ENCODE results near the gene GOLGB1. TPM values are rescaled to one million over a fixed set of nuclear protein-coding genes. Genes with fewer than 3 reads are reported as not detected.
"Not testable (repeated sequence)": the region's sequence is repeated elsewhere in the genome, so short reads cannot be mapped to it uniquely, and the experiment has no call there.

Gene GOLGB1
- total RNA-seq, 1 experiment from 2014 or later, result 5.0 TPM

DNA sequence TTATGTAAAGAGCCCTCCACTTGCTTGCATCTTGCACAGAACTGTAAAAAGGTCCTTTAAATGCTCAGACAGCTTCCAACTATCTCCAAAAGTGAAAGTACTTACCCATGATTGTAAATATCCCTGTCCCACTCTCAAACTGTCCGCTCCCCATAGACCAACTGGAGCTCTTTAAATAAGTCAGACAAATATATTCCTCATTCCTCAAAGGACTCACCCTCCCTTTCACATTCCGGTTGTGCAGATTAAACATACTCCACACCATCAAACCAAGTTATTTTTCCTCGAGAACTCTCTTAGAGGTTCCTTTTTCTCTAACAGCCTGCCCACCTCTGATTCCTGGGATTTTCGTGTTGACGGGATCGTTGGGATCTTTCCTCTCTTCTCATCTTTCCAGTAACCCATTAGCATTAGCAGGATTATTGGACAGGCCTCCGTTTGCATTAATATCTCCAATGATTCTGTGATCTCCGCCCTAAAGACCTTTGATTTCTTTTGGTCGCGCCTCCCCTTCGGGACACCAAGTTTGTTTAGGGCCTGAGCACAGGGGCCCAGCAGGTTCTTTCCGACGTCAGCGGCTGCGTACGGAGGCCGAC lies 763 bp downstream of the GOLGB1 start:
- in situ Hi-C loops (cut with HindIII; ENCODE audit: low pct_unique_long_range_greater_than_20kb, low sequenced_read_pairs), result no loop called here
- no peak for DNase-seq (ENCODE audit: low read depth)

DNA sequence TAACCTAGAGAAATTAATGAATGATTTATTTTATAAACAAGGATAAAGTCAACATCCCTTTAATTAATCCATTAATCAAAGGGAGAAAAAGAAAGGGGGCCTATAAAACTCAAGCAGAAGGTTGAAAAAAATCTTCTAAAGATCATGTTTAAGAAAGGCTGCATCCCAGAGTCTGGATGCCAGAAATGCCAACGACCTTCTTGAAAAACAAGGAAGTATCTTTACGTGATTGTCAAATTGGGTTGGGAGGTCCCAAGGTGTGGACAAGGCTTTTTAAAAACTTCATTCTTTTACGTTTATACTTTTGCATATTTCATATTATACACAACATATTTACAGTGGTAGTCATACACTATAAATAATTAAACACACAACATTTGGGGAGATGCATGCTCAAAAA lies 1.6 kb downstream of the GOLGB1 start:
- DNase-seq (ENCODE audit: low read depth), result no peak
- in situ Hi-C loops (cut with HindIII; ENCODE audit: low pct_unique_long_range_greater_than_20kb, low sequenced_read_pairs), result no loop called here

DNA sequence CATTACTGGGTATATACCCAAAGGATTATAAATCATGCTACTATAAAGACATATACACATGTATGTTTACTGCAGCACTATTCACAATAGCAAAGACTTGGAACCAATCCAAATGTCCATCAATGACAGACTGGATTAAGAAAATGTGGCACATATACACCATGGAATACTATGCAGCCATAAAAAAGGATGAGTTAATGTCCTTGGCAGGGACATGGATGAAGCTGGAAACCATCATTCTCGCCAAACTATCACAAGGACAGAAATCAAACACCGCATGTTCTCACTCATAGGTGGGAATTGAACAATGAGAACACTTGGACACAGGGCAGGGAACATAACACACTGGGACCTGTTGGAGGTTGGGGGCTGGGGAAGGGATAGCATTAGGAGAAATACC lies 6.4 kb downstream of the GOLGB1 start:
- not testable (repeated sequence) for DNase-seq (ENCODE audit: low read depth)

DNA sequence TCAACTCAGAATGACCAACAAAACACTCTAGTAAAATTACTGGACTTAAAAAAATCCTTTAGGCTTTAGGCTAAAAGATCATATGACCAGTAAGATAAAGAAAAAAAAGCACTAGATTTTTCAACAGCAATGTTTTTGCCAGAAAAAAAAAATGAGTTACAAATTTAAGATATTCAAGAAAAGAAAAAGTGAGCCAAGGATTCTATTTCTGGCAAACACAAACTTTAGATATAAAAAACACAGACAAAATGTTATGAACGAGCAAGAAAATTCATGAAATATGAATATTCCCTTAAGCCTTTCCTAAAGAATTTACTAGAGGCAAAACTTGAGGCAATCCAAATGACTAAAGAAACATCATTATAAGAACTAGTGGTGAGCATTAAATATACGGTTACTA lies 8.6 kb downstream of the GOLGB1 start:
- in situ Hi-C loops (cut with HindIII; ENCODE audit: low pct_unique_long_range_greater_than_20kb, low sequenced_read_pairs), result no loop called here
- DNase-seq (ENCODE audit: low read depth), result no peak

More for the DNA sequence above, 6.4 kb downstream of the GOLGB1 start:
- in situ Hi-C loops (cut with HindIII; ENCODE audit: low pct_unique_long_range_greater_than_20kb, low sequenced_read_pairs), result not testable (repeated sequence)

DNA sequence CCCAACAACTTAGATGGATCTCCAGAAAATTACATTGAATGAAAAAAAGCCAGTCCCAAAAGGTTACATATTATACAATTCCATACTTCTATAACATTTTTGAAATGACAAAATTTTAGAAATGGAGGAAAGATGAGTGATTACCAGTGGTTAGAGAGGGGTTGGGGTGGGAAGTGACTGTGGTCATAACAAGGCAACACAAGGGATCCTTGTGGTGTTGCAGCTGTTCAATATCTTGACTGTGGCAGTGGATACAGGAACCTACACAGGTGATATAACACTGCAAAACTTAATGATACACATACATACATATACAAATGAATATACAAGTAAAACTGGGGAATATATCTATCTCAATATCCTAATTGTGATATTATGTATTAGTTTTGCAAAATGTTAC lies 9.6 kb downstream of the GOLGB1 start:
- no peak for DNase-seq (ENCODE audit: low read depth)
- in situ Hi-C loops (cut with HindIII; ENCODE audit: low pct_unique_long_range_greater_than_20kb, low sequenced_read_pairs), result no loop called here

DNA sequence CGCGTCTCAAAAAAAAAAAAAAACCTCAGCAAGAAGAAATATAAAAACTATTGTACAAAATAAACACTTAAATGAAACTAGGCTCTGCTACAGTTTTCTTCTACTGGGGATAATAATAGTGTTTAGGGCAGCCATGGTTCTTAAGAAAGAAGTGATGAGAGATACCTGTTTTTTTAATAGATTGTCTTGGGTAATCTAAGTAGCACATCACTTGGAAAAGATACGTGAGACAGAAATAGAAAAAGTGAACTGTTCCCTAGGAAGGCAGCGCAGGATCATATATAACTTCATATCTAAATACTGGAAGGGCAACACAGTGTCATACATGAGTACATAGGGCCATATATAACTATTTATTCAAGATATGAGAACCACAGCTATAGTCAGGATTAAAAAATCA lies 11.9 kb downstream of the GOLGB1 start:
- in situ Hi-C loops (cut with HindIII; ENCODE audit: low pct_unique_long_range_greater_than_20kb, low sequenced_read_pairs), result no loop called here

DNA sequence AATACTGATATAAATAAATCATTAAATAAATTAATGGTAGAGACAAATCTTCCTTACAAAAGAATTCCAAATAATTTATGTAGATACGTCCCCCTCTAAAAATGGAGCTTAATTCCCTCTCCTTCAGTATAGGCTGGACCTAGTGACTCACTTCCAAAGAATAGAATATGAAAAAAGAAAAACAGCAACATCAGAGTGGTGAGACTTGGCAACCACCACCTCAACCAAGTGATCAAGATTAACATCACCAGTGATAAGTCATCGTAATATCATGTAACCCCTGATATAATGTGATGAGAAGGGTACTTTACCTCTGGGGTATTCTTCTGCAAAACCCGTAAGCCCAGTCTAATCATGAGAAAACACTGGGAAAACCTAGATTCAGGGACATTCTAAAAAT lies 13.4 kb downstream of the GOLGB1 start:
- no peak for DNase-seq (ENCODE audit: low read depth)
- in situ Hi-C loops (cut with HindIII; ENCODE audit: low pct_unique_long_range_greater_than_20kb, low sequenced_read_pairs), result no loop called here

More for the DNA sequence above, 11.9 kb downstream of the GOLGB1 start:
- DNase-seq (ENCODE audit: low read depth), result no peak

DNA sequence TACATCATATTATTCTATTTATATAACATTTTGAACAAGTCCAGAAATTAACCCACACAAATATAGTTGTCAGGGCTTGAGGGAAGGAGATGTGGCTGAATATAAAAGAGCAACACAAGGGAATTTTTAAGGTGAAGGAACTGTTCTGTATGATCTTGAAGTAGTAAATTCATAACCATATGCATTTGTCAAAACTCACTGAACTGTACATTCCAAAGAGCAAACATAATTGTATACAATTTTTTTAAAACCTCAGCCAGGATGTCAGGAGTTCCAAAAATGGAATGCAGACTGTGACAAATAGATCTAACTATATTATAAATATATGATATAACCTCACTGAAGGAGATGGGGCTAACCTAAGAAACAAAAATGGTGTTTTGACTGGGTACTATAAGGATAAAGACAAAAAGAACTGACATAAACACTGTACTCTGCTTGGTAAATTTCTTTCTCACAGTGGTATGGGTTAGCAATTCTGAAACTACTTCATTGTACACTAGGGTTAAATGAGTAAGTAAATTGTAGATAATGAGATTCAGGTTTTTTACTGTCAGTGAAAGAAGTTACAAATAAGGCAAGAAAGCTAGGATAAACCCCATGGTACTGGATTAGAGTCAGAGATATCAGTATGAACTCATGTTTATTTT lies 14.4 kb downstream of the GOLGB1 start:
- no peak for DNase-seq (ENCODE audit: low read depth)
- in situ Hi-C loops (cut with HindIII; ENCODE audit: low pct_unique_long_range_greater_than_20kb, low sequenced_read_pairs), result no loop called here

DNA sequence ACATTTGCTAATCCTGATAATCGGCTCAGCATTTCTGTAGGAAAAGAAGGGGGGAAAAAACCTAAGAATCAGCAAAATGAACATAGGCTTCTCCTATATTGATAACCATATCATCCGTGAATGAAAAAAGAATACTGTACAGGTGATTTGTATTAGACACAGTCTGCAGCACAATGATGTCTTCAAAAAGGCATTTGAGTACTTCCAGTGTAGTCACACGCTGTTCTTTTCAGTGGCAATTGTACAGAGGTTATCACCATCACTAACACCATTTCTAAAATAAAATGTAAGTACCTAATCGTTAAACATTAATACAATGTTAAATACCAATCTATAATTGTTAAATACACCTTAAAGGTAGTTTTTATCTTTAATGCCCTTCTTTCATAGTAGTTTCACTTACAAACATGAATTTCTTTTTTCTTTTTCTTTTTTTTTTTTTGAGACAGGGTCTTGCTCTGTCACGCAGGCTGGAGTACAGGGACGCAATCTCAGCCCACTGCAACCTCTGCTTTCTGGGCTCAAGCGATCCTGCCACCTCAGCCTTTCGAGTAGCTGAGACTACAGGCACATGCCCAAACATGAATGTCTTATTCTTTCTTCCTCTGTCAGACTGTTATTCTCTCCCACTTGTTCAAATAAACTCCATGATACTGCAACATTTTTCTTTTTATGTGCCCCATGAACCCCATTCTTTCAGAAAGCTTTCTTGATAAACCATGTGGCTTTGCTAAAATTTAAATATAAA lies 18.4 kb downstream of the GOLGB1 start:
- DNase-seq (ENCODE audit: low read depth), result no peak

DNA sequence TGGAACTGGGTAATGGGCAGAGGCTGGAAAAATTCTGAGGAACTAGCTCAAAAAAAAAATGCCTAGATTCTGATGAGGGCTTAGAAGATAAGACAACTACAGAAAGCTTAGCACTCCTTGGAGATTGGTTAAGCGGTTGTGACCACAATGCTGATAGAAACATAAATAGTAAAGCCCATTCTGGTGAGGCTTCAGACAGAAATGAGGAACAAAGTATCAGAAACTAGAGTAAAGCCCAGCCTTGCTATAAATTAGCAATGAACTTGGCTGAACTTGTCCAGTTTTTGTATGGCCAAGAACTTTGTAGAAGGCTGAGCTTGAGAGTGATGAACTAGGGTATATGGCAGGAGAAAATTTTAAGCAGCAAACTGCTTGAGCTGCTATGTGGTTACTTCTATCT lies 25.4 kb downstream of the GOLGB1 start:
- in situ Hi-C loops (cut with HindIII; ENCODE audit: low pct_unique_long_range_greater_than_20kb, low sequenced_read_pairs), result no loop called here
- no peak for DNase-seq (ENCODE audit: low read depth)

More for the DNA sequence above, 18.4 kb downstream of the GOLGB1 start:
- in situ Hi-C loops (cut with HindIII; ENCODE audit: low pct_unique_long_range_greater_than_20kb, low sequenced_read_pairs), result no loop called here

DNA sequence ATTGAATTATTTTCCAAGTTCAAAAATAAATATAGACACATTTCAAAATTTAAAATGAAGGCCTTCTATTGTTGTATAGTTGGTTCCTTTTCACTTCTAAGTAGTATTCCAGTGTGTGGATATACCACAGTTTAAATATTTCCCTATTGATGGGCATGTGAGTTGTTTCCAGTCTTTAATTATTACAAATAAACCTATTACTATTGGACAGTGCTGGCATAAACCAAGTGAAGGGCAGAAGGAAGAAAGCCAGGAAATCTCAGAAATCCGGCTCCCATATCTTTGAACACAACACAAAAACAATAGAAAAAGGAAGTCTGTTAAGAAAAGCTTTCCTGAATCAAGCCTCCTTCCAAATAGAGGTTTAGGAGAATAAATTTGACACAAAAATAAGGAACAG lies 26.1 kb downstream of the GOLGB1 start:
- DNase-seq (ENCODE audit: low read depth), result no peak
- in situ Hi-C loops (cut with HindIII; ENCODE audit: low pct_unique_long_range_greater_than_20kb, low sequenced_read_pairs), result no loop called here

DNA sequence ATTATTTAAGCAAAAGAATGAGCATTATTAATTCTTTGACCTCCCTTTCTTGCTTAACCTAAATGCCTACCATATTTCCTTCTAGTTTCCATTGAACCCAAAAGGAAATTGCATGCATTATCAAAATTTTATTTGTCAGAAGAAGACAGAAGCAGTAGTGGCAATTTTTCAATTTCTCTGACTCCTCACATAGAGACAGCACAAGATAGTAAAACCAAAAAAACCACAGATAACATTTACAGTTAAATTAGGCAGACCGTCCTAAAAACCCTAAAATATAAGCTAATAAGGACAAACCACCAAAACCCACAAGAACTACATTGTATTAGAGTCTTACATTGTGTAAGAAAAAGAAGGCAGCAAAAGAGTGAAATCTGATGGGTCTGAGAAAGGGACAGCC lies 27.1 kb downstream of the GOLGB1 start:
- in situ Hi-C loops (cut with HindIII; ENCODE audit: low pct_unique_long_range_greater_than_20kb, low sequenced_read_pairs), result no loop called here
- no peak for DNase-seq (ENCODE audit: low read depth)

DNA sequence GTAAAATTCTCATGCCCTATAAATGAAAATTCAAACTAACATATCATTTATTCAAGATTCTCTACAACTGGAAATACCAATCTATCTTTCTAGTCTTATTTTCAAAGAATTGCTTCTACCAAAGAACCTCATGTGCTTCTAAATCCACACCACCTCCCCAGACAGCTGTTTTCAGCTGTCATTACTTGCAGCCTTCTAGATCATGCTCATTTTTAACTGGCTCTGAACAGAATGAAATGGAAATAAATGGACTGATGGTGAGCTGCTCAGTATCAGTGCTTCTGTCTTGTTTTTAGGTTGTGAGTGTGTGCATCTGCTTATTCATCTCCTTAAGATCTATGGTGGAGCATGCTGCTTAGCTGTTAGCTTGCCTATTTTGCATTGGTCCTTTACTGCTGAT lies 29.4 kb downstream of the GOLGB1 start:
- DNase-seq (ENCODE audit: low read depth), result no peak
- in situ Hi-C loops (cut with HindIII; ENCODE audit: low pct_unique_long_range_greater_than_20kb, low sequenced_read_pairs), result no loop called here

DNA sequence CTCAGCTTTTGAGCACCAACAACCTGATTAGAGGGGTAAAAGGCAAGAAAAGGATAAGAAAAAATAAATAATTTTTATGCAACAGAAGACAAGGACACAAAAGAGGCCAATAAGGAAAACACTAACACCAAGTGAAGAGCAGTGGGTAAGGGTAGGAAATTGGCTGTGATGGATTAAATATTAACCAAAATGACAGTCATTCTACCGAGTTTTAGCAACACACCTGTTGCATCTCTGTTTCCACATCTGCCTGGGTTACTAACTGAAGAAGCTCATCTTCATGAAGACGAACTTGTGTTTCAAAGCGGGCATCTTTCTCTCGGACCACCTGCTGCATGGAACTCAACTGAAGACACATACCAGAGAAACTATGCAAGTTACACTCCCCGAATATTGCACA lies 30.1 kb downstream of the GOLGB1 start:
- DNase-seq (ENCODE audit: low read depth), result no peak
- in situ Hi-C loops (cut with HindIII; ENCODE audit: low pct_unique_long_range_greater_than_20kb, low sequenced_read_pairs), result no loop called here

DNA sequence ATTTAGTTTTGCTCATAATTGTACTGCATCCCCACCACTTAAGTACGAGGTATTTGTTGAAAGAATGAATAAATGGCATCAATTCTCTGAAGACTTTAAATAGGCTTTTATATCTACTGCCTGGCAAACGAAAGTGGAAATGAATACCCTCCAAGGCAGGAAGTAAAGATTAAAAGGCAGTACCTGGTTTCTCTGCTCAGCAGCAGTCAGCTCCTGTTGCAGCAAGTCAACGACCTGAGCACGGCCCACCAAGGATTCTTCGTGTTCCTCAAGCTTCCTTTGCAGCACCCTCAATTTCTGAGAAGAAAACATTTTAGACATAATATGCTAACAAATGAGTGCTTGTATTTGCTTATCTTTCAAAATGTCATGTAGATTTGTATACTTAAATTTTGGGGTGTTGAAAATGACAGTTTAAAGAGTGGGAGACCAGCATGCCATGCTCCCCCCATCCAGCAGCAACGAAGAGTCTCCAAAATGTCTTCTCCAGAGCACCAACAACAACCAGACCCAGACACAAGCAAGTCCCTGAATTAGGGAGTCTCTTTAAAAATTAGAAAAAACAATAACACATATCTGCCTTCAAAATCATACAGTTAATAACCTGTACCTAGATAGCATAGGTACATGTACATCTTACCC lies 31.2 kb downstream of the GOLGB1 start:
- DNase-seq (ENCODE audit: low read depth), result no peak
- in situ Hi-C loops (cut with HindIII; ENCODE audit: low pct_unique_long_range_greater_than_20kb, low sequenced_read_pairs), result no loop called here

DNA sequence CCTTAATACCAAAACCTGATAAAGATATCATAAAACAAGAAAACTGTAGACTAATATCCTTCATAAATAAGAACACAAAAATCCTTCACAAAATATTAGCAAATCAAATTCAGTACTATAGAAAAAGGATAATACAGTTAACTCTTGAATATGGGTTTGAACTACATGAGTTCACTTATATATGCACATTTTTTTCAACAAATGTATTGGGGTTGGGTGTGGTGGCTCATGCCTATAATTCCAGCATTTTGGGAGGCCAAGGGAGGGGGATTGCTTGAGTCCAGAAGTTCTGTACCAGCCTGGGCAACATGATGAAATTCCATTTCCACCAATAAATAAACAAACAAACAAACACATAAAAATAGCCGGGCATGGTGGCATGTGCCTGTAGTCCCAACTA lies 39.2 kb downstream of the GOLGB1 start:
- in situ Hi-C loops (cut with HindIII; ENCODE audit: low pct_unique_long_range_greater_than_20kb, low sequenced_read_pairs), result no loop called here
- DNase-seq (ENCODE audit: low read depth), result no peak

DNA sequence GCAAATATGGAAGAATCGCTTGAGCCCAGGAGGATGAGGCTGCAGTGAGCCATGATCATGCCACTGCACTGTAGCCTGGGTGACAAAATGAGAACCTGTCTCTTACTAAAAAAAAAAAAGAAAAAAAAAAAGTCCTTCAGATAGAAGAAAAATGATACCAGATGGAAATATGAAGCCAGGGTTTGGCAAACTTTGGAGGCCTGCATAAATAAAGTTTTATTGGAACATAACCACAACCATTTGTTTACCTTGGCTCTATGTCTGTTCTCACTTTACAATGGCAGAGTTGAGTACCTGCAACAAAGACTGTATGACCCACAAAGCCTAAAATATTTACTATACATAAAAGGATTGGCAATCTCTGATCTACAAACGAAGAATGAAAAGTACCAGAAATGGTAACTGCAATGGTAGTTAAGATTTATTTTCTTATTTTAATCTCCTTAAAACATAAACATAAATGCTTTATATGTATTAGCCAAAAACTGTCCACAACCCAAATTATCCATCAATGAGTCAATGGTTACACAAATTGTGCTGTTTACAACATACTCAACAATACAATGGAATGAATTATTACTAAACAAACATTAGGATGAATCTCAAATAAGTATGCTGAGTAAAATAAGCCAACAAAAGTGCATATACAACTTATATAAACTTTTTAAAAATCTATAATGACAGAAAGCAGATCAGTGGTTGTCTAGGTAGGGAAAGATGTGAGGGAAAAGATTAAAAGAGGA lies 41.8 kb downstream of the GOLGB1 start:
- in situ Hi-C loops (cut with HindIII; ENCODE audit: low pct_unique_long_range_greater_than_20kb, low sequenced_read_pairs), result no loop called here
- DNase-seq (ENCODE audit: low read depth), result no peak

DNA sequence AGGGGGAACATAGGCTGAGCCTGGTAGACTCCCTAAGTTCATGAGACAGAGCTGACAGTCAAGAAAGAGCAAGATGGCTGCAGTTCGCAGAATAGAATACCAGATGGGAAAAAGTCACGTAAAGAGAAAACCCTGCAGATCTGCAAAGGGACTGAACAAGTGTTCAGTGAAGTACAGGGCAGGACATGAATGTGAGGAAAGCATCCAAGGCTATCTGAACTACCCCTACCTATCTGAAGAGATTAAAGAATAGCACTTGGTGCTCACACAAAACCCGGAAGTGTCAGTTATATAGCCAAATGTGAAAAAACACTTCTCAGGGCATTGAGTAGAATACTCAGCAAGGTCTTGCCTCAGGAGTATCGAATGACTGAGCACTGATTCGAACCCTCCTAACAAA lies 44.0 kb downstream of the GOLGB1 start:
- no peak for DNase-seq (ENCODE audit: low read depth)
- in situ Hi-C loops (cut with HindIII; ENCODE audit: low pct_unique_long_range_greater_than_20kb, low sequenced_read_pairs), result no loop called here

DNA sequence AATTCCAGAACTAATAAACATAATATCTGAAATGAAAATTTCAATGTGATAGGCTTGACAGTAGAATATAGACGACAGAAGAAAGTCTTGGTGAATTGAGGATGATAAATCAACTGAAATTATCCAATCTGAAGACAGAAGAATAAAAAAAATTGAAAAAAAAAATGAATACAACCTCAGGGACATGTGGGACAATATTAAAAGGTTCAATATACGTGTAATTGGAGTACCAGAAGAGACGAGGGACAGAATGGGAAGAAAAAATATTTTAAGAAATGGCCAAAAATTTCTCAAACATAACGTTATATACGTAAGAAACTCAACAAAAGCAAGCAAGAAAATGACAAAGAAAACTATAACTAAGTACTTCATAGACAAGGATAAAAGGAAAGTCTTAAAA lies 45.6 kb downstream of the GOLGB1 start:
- in situ Hi-C loops (cut with HindIII; ENCODE audit: low pct_unique_long_range_greater_than_20kb, low sequenced_read_pairs), result no loop called here

More for the DNA sequence above, 45.6 kb downstream of the GOLGB1 start:
- no peak for DNase-seq (ENCODE audit: low read depth)

All from Caki2 (cell line).